GM19372 (cell line): ENCODE measurements around the gene MCFD2.
A peak's percentile ranks its signal among the peaks of the same experiment; 100 is the strongest.

Source experiments
- ATAC-seq: cut with Tn5 transposase; IDR thresholded peaks from one replicate; pipeline ENCODE4 v1.9.1; 2021; ENCODE audit warnings: mild to moderate bottlenecking, low read depth, moderate library complexity; ENCODE audit not compliant: unreplicated experiment

MCFD2 gene

DNA sequence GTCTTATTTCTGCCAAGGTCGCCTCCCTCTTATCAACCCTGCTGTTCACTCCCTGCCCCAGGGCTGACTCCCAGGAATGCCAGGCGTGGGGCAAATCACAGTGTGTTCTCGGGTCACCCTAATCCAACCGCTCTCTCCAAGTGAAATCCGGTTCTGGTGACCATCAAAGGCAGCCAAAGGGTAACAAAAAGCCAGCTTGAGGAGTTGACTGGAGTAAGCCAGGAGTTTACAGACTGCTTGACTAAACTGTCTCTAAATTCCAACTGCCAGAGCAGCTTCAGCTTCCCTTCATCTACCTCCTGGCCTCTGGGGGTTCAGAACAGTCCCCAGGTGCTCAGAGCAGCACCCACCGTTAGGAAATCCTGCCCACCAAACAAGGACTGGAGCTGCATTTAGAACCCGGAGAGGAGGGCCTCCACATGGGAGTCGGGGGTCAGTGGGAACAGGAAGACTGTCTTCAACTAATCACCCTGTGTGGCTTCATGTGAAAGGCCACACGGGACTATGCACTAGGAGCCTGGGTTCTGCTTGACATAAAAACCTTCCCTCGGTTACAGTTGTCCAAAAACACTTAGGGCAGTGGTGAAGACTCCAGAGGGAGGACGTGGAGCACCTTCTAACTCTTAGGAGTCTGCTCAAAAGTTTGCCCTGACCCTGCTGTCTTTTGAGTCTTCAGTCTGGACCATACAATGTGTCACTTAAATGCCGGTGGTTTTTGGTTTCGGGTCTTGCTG is 24.2 kb upstream of the MCFD2 start:
- no peak for ATAC-seq

DNA sequence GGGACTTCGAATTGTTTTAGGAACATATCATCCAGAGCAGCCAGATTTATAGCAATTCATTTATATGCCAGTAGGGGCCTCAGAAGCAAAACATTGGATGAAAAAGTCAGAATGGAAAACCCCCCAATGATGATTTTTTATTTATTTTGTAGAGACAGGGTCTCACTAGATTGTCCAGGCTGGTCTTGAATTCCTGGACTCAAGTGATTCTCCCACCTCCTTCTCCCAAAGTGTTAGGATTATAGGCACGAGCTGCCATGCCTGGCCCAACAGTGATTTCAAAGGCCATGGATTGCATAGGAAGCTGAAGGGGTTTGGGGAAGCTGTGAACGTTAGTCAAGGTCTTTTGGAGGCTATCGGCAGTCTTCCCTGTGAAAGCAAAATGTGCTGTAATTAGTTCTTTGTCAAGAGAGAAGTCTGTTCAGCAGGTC is 21.9 kb upstream of the MCFD2 start:
- ATAC-seq, result no peak

DNA sequence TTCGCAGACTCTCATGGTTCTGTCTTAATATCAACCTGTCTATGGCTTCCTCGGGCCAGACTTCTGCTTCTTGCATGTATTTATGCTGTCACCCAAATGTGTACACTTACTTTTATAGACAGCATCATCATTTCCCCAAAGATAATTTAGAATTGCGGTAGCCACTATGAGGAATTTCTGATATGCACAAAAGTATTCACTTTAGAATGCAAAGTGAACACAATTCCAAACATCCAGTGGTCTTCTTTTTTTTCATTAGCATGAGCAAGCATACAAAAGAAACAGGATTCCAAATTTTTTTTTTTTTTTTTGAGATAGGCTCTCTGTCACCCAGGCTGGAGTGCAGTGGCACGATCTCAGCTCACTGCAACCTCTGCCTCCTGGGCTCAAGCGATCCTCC is 21.0 kb upstream of the MCFD2 start:
- ATAC-seq, result no peak

DNA sequence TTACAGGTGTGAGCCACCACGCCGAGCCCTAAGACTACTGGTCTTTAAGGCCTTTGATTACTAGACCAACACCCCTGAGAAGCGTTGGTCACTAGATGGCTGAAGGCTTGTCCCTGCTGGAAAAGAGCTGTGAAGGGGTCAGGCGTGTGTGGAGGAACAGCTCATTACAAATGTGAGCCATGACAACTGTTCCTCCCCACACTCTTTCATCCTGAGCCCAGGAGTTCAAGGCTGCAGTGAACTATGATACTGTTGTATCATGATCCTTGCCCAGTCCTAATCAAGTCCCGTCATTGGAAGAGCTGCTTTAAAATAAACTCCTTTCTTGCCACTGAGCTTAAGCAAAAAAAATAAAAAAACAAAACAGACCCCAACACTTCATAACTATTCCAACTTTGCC is 19.5 kb upstream of the MCFD2 start:
- no peak for ATAC-seq

DNA sequence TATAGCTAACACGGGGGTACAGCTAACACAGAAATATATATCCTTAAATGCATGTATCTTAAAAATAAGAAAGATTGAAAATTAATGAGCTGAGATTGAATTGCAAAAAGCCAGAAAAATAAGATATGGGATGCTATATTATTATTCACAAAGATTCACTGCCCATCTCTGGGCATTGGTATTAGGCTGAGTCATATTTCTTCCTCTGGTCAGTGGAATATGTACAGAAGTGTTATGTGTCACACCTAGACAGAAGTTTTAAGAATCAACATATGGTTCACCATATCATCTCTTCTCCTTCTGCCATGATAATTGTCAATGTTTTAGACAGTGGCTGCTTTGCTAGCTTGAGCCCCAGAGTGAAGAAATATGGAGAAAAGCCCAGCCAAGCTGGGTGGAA is 14.0 kb upstream of the MCFD2 start:
- no peak for ATAC-seq

DNA sequence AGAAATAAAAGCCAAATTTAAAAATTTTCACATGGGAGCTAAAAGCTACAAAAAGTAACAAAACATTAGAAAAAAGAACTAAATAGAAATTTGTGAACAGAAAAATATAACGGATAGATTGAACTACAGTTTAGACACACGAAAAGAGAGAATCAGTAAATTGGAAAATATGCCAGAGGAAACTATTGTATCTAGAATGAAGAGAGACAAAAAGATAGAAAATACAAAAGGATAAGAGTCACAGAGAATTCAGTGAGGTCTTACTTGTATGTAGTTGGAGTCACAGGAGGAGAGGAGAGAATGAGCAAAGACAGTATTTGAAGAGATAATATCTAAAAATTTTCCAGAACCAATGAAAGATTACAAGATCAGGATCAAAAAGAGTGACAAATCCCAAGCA is 11.3 kb upstream of the MCFD2 start:
- ATAC-seq, result no peak

DNA sequence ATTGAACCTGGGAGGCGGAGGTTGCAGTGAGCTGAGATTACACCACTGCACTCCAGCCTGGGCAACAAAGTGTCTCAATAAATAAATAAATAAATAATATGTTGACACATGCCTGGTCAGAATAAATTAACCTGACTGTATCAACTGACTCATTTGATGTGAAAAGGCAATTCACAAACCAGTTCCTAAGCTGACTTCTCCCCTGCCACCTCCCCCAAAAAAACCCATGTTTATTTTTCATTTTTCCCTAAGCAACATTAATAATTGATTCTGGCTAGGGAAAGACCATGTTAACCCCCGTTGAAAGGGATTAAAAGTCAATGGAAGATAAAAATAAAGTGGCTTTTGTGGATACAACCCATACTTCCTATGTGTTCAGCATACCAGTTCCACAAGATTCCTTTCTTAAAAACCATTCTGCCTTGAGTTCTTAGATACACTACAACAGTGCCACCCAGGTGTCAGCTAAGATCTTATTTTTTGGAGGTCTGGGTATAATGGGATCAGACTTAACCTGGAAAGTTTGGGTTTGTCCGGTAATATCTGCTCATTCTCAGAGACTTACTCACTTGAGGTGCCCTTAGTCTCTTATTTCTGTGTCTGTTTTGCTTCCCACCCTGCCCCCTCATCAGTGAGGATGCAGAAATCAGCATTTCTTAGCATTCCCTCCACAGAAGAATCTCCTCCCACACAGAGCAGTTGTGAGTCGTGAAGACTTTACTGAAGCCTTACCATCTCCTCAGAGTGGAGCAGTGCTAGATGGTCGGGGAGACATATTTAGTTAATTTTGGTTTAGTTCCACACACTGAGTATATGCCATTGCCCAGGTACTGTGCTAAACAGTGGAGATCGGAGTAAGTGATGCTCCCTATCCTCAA is 10.1 kb upstream of the MCFD2 start:
- ATAC-seq, result no peak

DNA sequence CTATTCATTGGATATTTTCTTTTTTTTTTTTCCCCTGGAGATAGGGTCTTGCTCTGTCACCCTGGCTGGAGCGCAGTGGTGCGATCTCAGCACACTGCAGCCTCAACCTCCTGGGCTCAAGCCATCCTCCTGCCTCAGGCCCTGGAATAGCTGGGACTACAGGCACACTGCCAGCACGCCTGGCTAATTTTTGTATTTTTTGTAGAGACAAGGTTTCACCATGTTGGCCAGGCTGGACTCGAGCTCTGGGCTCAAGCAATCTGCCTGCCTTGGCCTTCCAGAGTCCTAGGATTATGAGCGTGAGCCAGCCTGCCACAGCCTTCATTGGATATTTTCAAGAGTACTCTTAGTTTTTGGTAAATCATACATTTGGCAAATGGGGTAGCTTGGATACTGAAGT is 9.0 kb upstream of the MCFD2 start:
- no peak for ATAC-seq

DNA sequence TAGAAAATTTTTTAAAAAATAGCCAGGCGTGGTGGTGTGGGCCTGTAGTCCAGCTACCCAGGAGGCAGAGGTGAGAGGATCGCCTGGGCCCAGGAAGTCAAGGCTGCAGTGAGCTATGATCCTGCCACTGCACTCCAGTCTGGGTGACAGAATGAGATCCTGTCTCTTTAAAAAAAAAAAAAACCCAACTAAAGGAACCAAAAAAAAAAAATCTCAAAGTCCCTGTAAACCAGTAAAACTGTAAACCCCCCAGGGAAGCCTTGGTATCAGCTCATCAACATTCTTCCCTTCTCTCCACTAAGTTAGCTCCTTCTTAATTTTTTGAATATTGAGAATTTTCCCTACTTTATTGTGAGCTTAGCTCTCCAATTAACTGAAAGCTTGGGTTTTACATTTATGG is 8.4 kb upstream of the MCFD2 start:
- no peak for ATAC-seq

DNA sequence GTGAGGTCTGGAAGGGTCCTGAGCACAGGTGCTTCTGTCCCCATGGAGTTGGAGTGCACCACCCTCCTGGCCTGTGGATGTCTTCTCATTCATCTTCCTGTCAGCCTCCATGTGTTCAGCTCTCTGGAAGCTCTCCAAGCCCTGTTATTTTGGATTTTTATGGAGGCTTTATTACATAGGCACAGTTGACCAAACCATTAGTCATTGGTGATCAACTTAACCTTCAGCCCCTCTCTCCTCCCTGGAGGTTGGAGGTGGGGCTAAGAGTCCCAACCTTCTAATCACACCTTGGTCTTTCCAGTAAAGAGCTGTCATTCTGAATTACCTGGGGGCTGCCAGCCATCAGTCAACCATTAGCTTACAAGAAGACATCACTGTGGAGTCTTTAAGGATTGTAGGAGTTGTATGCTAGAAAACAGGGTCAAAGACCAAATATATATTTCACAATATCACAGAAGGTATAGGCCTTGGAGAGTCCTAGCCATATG is 7.5 kb upstream of the MCFD2 start:
- ATAC-seq, result no peak

DNA sequence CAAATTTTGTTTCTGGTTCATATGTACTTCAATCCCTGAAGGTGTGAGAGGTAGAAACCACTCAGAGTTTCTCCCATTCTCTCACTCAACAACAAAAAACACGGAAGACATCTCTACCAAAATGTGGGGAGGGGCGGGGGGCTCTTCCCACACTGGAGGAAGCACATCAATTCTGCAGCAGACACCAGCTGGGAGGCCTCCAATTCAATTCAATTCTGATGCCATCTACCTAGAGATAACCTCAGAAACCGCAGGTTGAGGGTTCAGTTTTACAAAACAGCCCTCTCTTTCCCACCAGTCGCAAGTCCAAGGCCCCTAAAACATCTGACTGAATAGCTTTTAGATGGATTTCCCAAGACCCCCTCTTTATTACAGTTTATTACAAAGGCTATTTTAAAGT is 7.0 kb upstream of the MCFD2 start:
- no peak for ATAC-seq

DNA sequence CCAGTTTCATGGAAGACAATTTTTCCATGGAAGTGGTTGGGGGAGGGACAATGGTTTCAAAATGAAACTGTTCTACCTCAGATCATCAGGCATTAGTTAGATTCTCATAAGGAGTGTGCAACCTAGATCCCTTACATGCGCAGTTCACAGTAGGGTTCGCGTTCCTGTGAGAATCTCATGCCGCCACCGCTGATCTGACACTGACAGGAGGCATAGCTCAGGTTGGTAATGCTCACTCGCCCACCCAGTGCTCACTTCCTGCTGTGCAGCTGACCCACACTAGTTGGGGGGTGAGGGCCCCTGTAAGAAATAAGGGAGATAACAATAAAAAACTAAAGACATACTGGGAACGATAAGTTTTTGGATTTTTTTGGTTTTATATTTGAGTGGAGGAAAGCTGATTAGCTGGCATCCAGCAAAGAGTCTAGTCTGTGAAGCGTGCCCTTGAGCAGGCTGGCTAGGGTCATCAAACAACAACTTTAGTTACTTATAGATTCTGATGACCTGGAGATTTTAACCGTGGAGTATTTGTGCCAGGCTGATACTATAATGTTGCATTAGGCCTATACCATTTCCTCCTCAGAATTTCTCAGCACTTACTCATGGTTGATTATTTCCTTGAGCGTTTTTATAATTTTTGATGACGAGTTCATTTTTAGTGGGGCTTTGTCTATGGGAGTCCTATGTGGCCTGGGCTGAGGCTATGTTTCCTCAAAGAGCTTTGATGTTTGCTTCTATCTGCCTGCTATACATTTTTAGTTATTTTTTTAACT is 6.3 kb upstream of the MCFD2 start:
- ATAC-seq, result no peak

DNA sequence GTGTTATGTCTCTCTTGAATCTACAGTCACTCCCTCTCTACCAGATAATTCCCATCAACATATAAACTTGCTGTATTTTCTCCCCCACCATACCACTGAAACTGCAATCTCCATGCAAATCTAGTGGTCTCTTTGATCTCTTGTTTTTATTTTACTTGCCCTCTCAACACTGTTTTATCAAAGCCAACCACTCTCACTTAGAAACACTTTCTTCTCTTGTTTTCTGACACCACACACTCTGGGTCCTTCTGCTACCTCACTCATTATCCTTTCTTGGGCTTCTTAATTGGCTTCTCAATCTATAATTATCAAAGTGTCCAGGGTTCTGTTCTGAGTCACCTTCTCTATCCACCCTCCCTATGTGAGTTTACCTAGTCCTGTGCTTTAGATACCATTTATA is 2.0 kb upstream of the MCFD2 start:
- no peak for ATAC-seq

DNA sequence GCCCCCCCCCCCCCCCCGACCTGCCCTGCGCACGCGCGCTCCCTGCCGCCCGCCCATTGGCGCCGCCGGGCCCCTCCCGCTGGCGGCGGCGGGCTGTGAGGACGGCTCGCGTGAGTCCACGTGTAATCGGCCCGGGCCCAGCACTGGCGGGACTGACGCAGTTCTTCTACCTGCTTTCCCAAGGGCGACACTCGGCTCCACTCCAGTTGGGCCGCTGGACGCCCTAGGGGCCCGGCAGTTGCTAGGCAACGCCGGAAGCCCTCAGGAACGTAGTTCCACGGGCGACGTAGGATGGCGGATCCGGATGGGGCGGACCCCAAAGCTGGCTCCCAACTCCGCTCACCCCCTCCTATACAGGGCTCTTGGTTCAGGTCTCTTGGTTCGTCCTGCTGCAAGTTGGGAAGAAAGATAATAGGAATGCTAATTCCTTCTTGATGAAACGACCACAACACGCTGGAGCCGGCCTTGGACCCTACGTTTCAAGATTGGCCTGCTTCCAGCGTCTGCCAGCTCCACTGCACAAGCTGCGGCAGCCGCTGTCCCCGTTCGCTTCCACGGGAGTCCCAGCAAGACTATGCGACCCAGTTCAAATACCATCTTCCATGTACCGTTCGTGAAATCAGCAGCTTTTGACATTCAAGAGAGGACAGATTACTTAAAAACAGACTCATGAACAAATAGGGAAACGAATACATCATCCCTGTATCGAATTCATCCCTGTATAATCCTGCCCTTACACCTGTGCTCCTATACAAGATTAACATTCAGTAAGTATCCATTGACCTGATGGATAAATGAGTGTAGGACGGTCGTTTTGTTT is 415 bp upstream of the MCFD2 start:
- peak; percentile 85 for ATAC-seq

DNA sequence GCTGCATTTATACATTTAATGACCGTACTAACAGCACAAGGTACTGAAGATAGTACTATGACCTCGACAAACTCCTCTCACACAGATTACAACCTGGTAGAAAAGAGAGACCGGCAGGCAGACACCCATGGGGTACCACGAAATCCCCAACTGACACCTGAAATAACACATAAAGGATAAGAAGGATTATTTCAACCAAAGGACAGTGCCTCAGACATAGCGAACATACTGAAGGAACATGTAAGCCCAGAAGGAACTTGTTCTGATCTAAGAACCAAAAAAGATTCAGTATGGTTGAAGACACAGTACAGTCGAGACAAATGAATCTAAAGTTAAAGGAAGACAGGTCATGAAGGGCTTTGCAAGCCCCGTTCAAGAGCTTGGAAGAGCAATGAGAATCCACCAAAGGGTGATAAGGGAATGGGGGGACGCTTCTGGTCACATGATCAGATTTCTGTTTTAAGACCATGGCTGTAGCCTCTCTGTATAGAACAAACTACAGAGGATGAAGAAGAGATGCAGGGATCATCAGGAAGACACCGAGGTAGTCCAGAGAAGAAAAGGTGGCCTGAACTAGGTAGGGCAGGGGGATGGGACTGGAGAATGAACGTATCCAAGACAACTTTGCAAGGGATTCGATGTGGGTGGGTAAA is 902 bp downstream of the MCFD2 start:
- ATAC-seq, result no peak

DNA sequence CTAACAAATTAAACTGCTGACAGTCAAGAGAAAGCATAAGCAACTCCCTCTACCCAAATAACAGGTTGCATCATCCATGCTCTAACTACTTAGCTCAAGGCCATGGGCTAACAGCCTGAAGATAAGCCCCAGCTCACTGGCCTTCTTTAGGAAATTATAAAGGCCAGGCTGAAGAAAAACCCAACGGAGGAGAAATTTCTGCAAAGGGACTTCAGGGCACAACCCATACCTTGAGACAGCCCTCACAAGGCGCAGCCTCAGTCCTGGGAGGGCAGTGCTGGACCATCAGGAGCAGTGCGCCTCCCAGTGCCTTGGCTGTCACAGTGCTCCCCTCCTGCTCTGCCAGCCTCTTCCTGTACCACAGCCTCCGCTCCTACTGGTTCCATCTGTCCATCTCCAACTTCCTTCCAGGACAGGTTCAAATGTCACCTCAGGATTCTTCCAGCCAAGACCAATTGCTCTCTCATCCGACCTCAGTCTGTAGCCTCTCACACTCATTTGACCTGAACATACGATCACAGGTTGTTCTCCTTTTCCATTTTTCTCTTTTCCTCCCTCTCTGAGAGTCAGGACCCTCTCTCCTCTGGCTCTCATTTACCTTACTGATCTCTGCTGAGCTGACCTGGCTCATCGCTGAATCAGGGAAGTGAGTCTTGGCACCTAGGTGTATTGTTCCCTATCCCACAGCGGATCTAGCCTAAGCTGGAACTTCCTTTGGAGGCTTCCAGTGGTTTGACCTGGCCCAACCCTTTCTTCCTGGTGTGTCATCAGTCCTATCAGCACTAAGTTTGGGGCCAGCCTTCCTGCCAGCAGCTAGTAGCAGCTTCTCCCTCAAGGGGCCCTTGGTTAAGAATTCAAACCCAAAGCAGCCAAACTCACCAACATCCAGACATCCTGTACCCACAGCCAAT is 1.9 kb downstream of the MCFD2 start:
- ATAC-seq, result no peak

DNA sequence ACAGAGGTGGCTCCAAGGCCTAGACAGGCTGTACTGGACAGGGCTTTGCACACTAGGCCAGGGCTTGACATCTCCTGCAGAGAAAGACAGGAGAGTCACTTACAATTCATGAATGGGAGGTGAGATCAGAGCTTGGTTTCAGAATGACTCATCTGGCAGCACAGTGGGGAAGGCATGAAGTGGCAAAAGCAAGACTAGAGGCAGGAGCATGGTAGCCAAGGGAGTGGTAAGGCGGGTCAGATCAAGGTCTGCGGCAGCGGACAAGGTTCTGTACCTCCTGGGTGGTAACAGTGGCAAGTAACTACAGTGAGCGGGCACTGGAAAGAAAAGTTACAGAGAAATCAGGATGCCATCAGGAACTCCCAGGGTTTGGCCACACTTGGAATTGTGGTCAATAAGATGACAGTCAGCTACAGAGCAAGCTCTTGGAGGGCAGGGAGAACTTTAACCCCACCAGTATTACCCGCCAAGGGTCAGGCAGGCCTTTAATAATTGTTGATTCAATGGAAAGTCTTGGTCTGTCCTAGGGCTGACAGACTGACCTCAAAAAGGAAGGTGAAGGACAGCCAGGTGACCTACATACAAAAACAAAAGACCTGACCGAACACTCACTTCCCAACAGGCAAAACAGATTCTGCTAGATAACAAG is 5.7 kb downstream of the MCFD2 start:
- peak; percentile 59 for ATAC-seq

DNA sequence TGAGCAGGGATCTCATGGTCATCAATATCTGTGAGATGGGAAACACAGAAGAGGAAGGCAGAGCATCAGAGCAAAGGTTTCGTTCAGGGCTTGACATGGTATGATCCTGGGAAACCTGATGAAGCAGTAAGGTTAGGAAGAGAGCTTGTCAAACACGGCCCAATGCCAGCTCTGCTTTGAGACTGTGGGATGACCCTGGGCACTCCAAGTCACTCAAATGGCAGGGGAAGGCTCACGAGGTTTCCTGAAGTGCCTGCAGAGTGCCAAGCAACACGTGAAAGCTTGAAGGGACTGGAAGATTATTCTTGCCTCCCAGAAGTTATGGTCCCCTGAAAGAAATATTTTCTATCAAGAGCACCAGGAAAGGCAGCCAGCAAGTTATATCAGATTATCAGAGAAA is 6.5 kb downstream of the MCFD2 start:
- ATAC-seq, result no peak
